NT2/D1 (cell line): ENCODE data around the gene ADGRD1.

ENCODE experiments used
- DNase-seq: peaks from one replicate; pipeline ENCODE4 v3.0.0-alpha.2; 2011; ENCODE audit warnings: low read depth, low spot score
- H3K27me3 ChIP-seq: 2 replicates; pipeline ENCODE4 v1.6.0; 2011; ENCODE audit warnings: mild to moderate bottlenecking; ENCODE audit not compliant: insufficient read length, insufficient read depth
- H3K36me3 ChIP-seq: 2 replicates; pipeline ENCODE4 v1.6.1; 2011; ENCODE audit warnings: mild to moderate bottlenecking, low read length, mixed read lengths; ENCODE audit not compliant: insufficient read depth, insufficient read length
- H3K4me1 ChIP-seq: 2 replicates; pipeline ENCODE4 v1.5.1; 2011; ENCODE audit not compliant: insufficient read depth, insufficient read length
- H3K4me3 ChIP-seq: 2 replicates; pipeline ENCODE4 v1.5.1; 2011; ENCODE audit warnings: low read depth; ENCODE audit not compliant: insufficient read length
- H3K9ac ChIP-seq: 2 replicates; pipeline ENCODE4 v1.6.0; 2011; ENCODE audit warnings: low read depth; ENCODE audit not compliant: insufficient read length
- H3K9me3 ChIP-seq: 2 replicates; pipeline ENCODE4 v1.5.1; 2011; ENCODE audit warnings: mild to moderate bottlenecking, low read length; ENCODE audit not compliant: insufficient read depth
- SUZ12 ChIP-seq: IDR thresholded peaks from 2 replicates; pipeline ENCODE4 v1.6.1; 2011; ENCODE audit not compliant: insufficient read length, insufficient read depth; ENCODE audit errors: extremely low read depth
- YY1 ChIP-seq: IDR thresholded peaks from 2 replicates; pipeline ENCODE4 v1.6.1; 2011; ENCODE audit not compliant: insufficient read length, insufficient read depth
- ZNF274 ChIP-seq: IDR thresholded peaks from 2 replicates; pipeline ENCODE4 v1.6.1; 2011; ENCODE audit warnings: mild to moderate bottlenecking, low read depth, low read length

Gene ADGRD1

DNA sequence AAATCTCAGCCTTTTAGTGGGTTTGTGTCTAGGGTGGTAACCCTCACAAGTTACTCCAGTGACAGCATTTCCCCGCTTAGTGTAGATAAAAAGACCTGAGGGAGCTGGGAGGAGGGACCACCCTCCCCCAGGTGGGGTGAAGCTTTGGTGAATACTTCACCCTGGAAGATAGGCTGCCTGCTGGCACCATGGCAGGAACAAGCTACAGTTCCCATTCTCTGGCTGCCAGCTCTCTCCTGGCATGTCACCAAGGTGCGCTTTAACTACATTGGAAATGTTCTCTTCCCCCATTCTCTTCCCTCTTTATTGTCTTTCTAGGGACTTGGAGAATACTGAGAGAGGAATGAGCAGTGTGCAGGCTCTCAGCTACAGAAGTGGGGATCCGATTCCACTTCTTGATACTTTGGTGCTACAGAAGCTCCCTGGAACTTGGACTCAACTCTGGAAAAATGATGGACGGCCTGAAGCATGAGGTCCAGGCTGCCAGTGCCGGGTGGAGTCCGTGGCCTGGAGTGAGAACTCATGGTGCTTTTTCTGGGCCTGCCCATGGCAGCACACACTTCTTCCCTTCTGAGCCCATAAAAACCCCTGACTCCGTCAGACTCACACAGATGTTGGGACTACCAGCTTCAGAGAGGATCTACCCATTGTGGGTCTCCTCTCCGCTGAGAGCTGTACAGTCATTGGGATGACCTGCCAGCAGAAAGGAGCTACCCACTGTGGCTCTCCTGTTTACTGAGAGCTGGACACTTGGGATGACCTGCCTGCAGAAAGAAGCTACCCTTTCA lies 198.0 kb downstream of the ADGRD1 start:
- H3K9ac ChIP-seq: no peak overlapping the region
- H3K4me3 ChIP-seq: no peak overlapping the region
- no peak for TF ChIP-seq ZNF274
- TF ChIP-seq SUZ12: no peak
- TF ChIP-seq YY1: no peak

DNA sequence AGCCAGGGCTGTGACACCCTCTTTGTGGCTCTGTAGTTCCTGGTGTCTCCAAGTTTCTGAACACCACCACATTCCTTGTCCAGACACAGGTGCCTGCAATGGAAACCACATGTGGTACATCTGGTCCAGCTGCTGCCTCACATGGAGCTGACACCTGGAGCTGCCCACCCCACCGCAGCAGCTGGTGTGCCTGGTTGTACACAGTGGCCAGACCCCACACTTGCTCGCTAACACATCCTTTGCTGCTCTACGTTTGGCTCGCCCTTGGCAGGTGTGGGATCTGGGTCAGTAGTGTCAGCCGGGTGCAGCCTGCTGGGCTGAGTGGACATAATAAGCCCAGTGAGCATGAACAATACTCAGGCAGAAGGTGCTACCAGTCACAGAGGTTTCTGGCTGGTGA lies 198.9 kb downstream of the ADGRD1 start:
- Histone ChIP-seq H3K9me3 (no peaks in the 10 kb centered on the region), H3K36me3 (no peaks in the 10 kb centered on the region), H3K4me1 (no peaks in the 10 kb centered on the region), H3K4me3 (no peak overlapping the region), H3K27me3 (no peaks in the 10 kb centered on the region), H3K9ac (no peak overlapping the region)
- no peak for DNase-seq
- TF ChIP-seq SUZ12 (no peak), YY1 (no peak), ZNF274 (no peak)

More for the DNA sequence above, 198.0 kb downstream of the ADGRD1 start:
- Histone ChIP-seq H3K36me3 (no peaks in the 10 kb centered on the region), H3K27me3 (no peaks in the 10 kb centered on the region), H3K9me3 (no peaks in the 10 kb centered on the region), H3K4me1 (no peaks in the 10 kb centered on the region)
- no peak for DNase-seq

DNA sequence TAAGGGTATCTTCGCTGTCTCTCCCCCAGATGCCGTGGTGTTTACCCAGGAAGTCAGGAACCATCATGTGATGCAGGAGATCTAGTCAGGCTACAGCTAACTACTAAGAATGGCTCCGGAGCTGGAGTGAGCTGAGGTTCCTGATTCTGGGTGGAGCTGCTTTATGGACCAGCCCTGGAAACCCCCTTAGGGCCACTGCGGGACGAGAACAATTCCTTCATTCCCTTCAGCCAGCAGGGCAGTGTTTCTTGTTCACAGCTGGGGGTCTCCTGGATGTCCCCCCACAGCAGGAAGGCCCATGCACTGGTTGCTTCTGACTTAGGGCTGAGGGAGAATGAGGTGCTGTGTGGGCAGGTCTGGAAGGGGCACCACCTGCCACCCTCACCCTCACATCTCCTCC lies 199.3 kb downstream of the ADGRD1 start:
- TF ChIP-seq SUZ12 (no peak), YY1 (no peak), ZNF274 (no peak)
- H3K27me3 ChIP-seq: no peaks in the 10 kb centered on the region
- H3K4me3 ChIP-seq: no peak overlapping the region
- H3K36me3 ChIP-seq: no peaks in the 10 kb centered on the region
- H3K9me3 ChIP-seq: no peaks in the 10 kb centered on the region
- H3K4me1 ChIP-seq: no peaks in the 10 kb centered on the region
- H3K9ac ChIP-seq: no peak overlapping the region
- no peak for DNase-seq

DNA sequence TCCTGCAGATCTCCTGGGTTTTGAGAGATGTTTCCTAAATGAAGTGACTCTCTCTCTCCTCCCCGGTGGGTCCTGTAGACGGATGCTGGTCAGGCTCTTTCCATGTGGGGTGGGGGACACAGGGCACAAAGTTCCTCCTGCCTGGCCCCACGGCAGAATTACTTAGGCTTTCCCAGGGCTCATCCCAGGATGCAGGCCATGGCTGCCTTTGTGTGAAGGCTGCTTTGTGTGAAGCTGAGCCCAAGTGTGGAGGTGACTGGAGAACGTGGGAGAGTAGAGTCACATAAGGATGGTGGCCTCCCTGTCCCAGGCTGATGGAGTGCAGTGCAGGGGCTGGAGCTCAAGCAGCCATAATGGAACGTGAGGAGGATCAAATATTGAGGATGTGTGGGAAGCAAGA lies 200.2 kb downstream of the ADGRD1 start:
- TF ChIP-seq ZNF274 (no peak), SUZ12 (no peak), YY1 (no peak)
- H3K4me3 ChIP-seq: no peak overlapping the region
- no peak overlapping the region for H3K9ac ChIP-seq
- no peaks in the 10 kb centered on the region for H3K9me3 ChIP-seq
- no peaks in the 10 kb centered on the region for H3K4me1 ChIP-seq
- H3K27me3 ChIP-seq: no peaks in the 10 kb centered on the region
- no peak for DNase-seq
- H3K36me3 ChIP-seq: no peaks in the 10 kb centered on the region

DNA sequence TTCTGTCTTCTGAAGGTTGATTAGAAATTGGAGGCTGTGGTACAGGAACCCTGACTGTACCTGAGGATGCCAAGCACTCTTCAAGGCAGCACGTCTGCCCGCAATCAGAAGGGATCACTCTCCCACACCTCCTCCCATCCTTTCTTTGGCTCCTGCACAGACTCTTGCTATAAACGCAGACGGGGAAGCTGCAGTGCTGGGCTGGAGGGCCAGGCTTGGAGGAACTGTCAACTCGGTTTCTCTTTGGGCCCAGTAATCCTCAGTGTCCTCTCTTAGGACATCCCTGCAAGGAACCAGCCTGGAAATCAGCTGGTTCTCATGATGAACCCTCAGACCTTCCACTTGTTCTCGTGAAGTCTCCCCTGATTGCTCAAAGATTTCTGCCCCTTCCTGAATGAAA lies 201.4 kb downstream of the ADGRD1 start:
- TF ChIP-seq YY1 (no peak), ZNF274 (no peak), SUZ12 (no peak)
- H3K4me1 ChIP-seq: no peaks in the 10 kb centered on the region
- H3K9ac ChIP-seq: no peak overlapping the region
- H3K9me3 ChIP-seq: no peaks in the 10 kb centered on the region
- no peak overlapping the region for H3K4me3 ChIP-seq
- H3K36me3 ChIP-seq: no peaks in the 10 kb centered on the region
- no peaks in the 10 kb centered on the region for H3K27me3 ChIP-seq
- no peak for DNase-seq

DNA sequence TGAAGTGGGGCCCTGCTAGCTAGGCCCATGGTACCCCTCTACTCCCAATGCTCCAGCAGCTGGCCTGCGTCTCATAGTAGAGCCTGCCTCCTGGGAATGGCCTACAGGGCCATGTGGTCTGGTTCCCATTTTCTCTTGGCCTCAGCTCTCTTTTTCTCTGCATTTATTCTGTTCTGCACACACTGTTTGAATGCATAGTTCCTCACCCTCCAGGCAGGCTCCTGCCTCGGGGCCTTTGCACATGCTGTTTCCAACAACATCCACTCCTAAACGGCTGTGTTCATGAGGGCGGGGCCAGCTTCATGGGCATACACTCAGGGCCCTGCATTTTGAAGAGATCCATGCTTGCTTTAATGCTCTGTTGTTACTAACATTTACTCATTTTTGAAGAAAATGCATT lies 204.0 kb downstream of the ADGRD1 start:
- Histone ChIP-seq H3K9me3 (no peaks in the 10 kb centered on the region), H3K36me3 (no peaks in the 10 kb centered on the region), H3K4me3 (no peak overlapping the region), H3K27me3 (no peaks in the 10 kb centered on the region), H3K4me1 (no peaks in the 10 kb centered on the region), H3K9ac (no peak overlapping the region)
- DNase-seq: no peak
- no peak for TF ChIP-seq ZNF274
- no peak for TF ChIP-seq SUZ12
- TF ChIP-seq YY1: no peak

DNA sequence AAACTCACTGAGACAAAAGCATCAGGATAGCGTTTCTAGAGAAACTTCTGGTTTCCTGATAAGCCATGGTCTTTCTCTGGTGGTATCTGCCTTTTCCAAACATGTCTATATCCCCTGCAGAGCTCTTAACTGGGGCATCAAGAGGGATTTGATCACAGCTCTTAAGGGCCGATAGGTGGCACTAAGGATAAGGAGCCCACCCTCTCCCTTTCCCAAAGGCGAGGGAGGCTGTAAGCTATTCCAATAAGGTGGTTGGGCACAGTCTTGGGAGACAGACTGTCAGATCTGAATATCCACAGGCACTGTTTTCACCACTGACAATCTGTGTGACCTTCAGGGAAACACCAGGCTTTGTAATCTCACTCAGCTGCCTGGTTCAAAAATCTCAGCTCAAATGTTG lies 206.0 kb downstream of the ADGRD1 start:
- no peaks in the 10 kb centered on the region for H3K9me3 ChIP-seq
- no peaks in the 10 kb centered on the region for H3K4me1 ChIP-seq
- H3K36me3 ChIP-seq: no peaks in the 10 kb centered on the region
- peak; percentile 51 for DNase-seq
- H3K4me3 ChIP-seq: no peak overlapping the region
- H3K9ac ChIP-seq: no peak overlapping the region
- H3K27me3 ChIP-seq: no peaks in the 10 kb centered on the region
- TF ChIP-seq SUZ12 (no peak), YY1 (no peak), ZNF274 (no peak)

DNA sequence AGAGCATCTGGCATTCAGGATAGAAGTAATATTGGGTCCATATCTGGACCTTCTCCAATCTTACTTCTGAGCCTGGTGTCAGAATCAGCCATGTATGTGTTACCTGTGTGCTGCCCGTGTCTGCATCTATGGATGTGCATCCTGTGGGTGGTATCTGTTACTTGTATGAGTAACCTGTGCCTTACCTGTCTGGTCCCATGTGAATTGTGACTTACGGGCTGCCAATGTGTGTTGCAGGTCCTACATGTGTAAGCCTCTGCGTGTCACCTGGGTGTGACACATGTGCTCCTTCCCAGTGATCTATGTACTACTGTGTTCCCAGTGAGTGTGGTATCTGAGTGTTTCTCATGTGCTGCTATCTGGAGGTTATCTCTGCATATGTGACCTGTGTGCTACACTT lies 208.4 kb downstream of the ADGRD1 start:
- Histone ChIP-seq H3K4me3 (no peak overlapping the region), H3K27me3 (no peaks in the 10 kb centered on the region), H3K9me3 (no peaks in the 10 kb centered on the region), H3K9ac (no peak overlapping the region), H3K4me1 (no peaks in the 10 kb centered on the region), H3K36me3 (no peaks in the 10 kb centered on the region)
- TF ChIP-seq YY1: no peak
- TF ChIP-seq ZNF274: no peak
- no peak for TF ChIP-seq SUZ12
- no peak for DNase-seq
